HG03045 (cell line): ENCODE data around the gene SRRM4.

Experiments used
- ATAC-seq: cut with Tn5 transposase; IDR thresholded peaks from one replicate; pipeline ENCODE4 v1.9.1; 2021; ENCODE audit warnings: mild to moderate bottlenecking, moderate library complexity; ENCODE audit not compliant: unreplicated experiment

Gene SRRM4

GRCh38 chr12:119114294-119114693 lies 133.0 kb downstream of the SRRM4 start:
- no peak for ATAC-seq

GRCh38 chr12:119115296-119115905 lies 134.1 kb downstream of the SRRM4 start:
- no peak for ATAC-seq

- ATAC-seq = no peak
Measured at GRCh38 chr12:119117936-119118335, 136.6 kb downstream of the SRRM4 start.

GRCh38 chr12:119118625-119119024 lies 137.3 kb downstream of the SRRM4 start:
- ATAC-seq = no peak

- no peak for ATAC-seq
Measured at GRCh38 chr12:119122047-119122446, 140.7 kb downstream of the SRRM4 start.

- ATAC-seq = no peak
Measured at GRCh38 chr12:119122751-119123150, 141.4 kb downstream of the SRRM4 start.

- ATAC-seq = no peak
Measured at GRCh38 chr12:119128527-119128926, 147.2 kb downstream of the SRRM4 start.

GRCh38 chr12:119129827-119130434 lies 148.6 kb downstream of the SRRM4 start:
- no peak for ATAC-seq

- ATAC-seq = no peak
Measured at GRCh38 chr12:119130523-119130922, 149.2 kb downstream of the SRRM4 start.

GRCh38 chr12:119134284-119135072 lies 153.1 kb downstream of the SRRM4 start:
- no peak for ATAC-seq

GRCh38 chr12:119136811-119137410 lies 155.6 kb downstream of the SRRM4 start:
- no peak for ATAC-seq

- no peak for ATAC-seq
Measured at GRCh38 chr12:119139448-119139847, 158.1 kb downstream of the SRRM4 start.

GRCh38 chr12:119145367-119145766 lies 164.0 kb downstream of the SRRM4 start:
- no peak for ATAC-seq

GRCh38 chr12:119147847-119148448 lies 166.6 kb downstream of the SRRM4 start:
- ATAC-seq = no peak

GRCh38 chr12:119149270-119149669 lies 167.9 kb downstream of the SRRM4 start:
- ATAC-seq = no peak

- no peak for ATAC-seq
Measured at GRCh38 chr12:119151445-119152026, 170.2 kb downstream of the SRRM4 start.

- ATAC-seq = no peak
Measured at GRCh38 chr12:119153477-119154434, 172.4 kb downstream of the SRRM4 start.

GRCh38 chr12:119154435-119154818 lies 173.1 kb downstream of the SRRM4 start:
- ATAC-seq = no peak

- ATAC-seq = no peak
Measured at GRCh38 chr12:119156401-119157044, 175.2 kb downstream of the SRRM4 start.
